ENCODE results near the gene IMMP2L. TPM values are rescaled to one million over a fixed set of nuclear protein-coding genes. Genes with fewer than 3 reads are reported as not detected.

IMMP2L gene
- total RNA-seq, 1 donor from 2014 or later = 11.9 TPM

GRCh38 chr7:111390000-111390399 is 172.3 kb downstream of the IMMP2L start:
- no peak for DNase-seq (ENCODE audit: low read depth, low spot score)
- H3K9me3 Mint-ChIP-seq = peaks cover 5% of the 10 kb centered on the region
- no peak overlapping the region for H3K27ac Mint-ChIP-seq (ENCODE audit: unreplicated experiment)
- peaks cover 16% of the 10 kb centered on the region for H3K4me1 Mint-ChIP-seq
- TF ChIP-seq, protein P1, sequence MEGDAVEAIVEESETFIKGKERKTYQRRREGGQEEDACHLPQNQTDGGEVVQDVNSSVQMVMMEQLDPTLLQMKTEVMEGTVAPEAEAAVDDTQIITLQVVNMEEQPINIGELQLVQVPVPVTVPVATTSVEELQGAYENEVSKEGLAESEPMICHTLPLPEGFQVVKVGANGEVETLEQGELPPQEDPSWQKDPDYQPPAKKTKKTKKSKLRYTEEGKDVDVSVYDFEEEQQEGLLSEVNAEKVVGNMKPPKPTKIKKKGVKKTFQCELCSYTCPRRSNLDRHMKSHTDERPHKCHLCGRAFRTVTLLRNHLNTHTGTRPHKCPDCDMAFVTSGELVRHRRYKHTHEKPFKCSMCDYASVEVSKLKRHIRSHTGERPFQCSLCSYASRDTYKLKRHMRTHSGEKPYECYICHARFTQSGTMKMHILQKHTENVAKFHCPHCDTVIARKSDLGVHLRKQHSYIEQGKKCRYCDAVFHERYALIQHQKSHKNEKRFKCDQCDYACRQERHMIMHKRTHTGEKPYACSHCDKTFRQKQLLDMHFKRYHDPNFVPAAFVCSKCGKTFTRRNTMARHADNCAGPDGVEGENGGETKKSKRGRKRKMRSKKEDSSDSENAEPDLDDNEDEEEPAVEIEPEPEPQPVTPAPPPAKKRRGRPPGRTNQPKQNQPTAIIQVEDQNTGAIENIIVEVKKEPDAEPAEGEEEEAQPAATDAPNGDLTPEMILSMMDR (conservative IDR thresholded peaks at IDR 0.05) = no peak
- peaks cover 8% of the 10 kb centered on the region for H3K36me3 Mint-ChIP-seq (ENCODE audit: low read depth)
- no peaks in the 10 kb centered on the region for H3K27me3 Mint-ChIP-seq (ENCODE audit: low read depth)
- H3K4me3 Mint-ChIP-seq = no peak overlapping the region

- peaks cover 8% of the 10 kb centered on the region for H3K36me3 Mint-ChIP-seq (ENCODE audit: low read depth)
- no peak for DNase-seq (ENCODE audit: low read depth, low spot score)
- TF ChIP-seq, protein P1 (conservative IDR thresholded peaks at IDR 0.05) = no peak
- no peak overlapping the region for H3K4me3 Mint-ChIP-seq
- peaks cover 5% of the 10 kb centered on the region for H3K9me3 Mint-ChIP-seq
- no peak overlapping the region for H3K27ac Mint-ChIP-seq (ENCODE audit: unreplicated experiment)
- no peaks in the 10 kb centered on the region for H3K27me3 Mint-ChIP-seq (ENCODE audit: low read depth)
- peaks cover 16% of the 10 kb centered on the region for H3K4me1 Mint-ChIP-seq
These were observed 173.4 kb downstream of the IMMP2L start for GRCh38 chr7:111388912-111389311.

GRCh38 chr7:111388016-111388415 is 174.3 kb downstream of the IMMP2L start:
- Mint-ChIP-seq H3K4me1 (peaks cover 8% of the 10 kb centered on the region), H3K9me3 (peaks cover 5% of the 10 kb centered on the region), H3K4me3 (no peak overlapping the region), H3K27me3 (ENCODE audit: low read depth) (no peaks in the 10 kb centered on the region), H3K36me3 (ENCODE audit: low read depth) (peaks cover 8% of the 10 kb centered on the region), H3K27ac (ENCODE audit: unreplicated experiment) (no peak overlapping the region)
- TF ChIP-seq, protein P1 (conservative IDR thresholded peaks at IDR 0.05) = no peak
- DNase-seq (ENCODE audit: low read depth, low spot score) = no peak

- DNase-seq (ENCODE audit: low read depth, low spot score) = no peak
- Mint-ChIP-seq H3K9me3 (peaks cover 5% of the 10 kb centered on the region), H3K4me1 (no peaks in the 10 kb centered on the region), H3K27ac (ENCODE audit: unreplicated experiment) (no peak overlapping the region), H3K27me3 (ENCODE audit: low read depth) (no peaks in the 10 kb centered on the region), H3K36me3 (ENCODE audit: low read depth) (peaks cover 3% of the 10 kb centered on the region), H3K4me3 (no peak overlapping the region)
- TF ChIP-seq, protein P1 (conservative IDR thresholded peaks at IDR 0.05) = no peak
These were observed 178.0 kb downstream of the IMMP2L start for GRCh38 chr7:111384065-111384891.

DNA sequence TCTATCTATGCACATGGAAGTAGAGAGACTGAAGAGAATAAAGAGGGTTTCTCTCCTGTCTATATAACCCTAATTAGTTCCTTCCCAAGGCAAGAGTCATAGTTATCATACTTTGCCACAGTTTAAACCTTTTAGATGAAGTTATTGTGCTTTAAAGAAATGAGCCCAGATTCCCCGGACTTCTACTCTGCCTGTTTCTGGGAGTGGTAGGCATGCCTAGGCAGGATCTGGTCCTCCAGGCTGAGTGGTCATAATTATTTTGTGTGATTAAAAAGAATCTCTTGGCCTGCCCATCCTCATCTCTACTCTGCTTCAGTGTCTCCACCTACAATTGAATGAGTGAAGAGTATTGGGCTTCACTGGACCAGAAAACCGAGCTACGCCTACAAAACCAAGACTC is 179.2 kb downstream of the IMMP2L start:
- Mint-ChIP-seq H3K4me3 (no peak overlapping the region), H3K9me3 (peaks cover 2% of the 10 kb centered on the region), H3K27me3 (ENCODE audit: low read depth) (no peaks in the 10 kb centered on the region), H3K4me1 (no peaks in the 10 kb centered on the region), H3K27ac (ENCODE audit: unreplicated experiment) (no peak overlapping the region), H3K36me3 (ENCODE audit: low read depth) (no peaks in the 10 kb centered on the region)
- no peak for DNase-seq (ENCODE audit: low read depth, low spot score)
- TF ChIP-seq, protein P1 (conservative IDR thresholded peaks at IDR 0.05) = no peak
